ENCODE measurements around the gene TIMM13. TPM values are rescaled to one million over a fixed set of nuclear protein-coding genes. Genes with fewer than 3 reads are reported as not detected.
A peak's percentile ranks its signal among the peaks of the same experiment; 100 is the strongest.

The TIMM13 gene
- total and polyA plus RNA-seq, 10 of the 15 experiments (the other 5 are each of a cell fraction or from before 2014, with no cell fraction given) = 9.9 to 205 (median 63.6) TPM

DNA sequence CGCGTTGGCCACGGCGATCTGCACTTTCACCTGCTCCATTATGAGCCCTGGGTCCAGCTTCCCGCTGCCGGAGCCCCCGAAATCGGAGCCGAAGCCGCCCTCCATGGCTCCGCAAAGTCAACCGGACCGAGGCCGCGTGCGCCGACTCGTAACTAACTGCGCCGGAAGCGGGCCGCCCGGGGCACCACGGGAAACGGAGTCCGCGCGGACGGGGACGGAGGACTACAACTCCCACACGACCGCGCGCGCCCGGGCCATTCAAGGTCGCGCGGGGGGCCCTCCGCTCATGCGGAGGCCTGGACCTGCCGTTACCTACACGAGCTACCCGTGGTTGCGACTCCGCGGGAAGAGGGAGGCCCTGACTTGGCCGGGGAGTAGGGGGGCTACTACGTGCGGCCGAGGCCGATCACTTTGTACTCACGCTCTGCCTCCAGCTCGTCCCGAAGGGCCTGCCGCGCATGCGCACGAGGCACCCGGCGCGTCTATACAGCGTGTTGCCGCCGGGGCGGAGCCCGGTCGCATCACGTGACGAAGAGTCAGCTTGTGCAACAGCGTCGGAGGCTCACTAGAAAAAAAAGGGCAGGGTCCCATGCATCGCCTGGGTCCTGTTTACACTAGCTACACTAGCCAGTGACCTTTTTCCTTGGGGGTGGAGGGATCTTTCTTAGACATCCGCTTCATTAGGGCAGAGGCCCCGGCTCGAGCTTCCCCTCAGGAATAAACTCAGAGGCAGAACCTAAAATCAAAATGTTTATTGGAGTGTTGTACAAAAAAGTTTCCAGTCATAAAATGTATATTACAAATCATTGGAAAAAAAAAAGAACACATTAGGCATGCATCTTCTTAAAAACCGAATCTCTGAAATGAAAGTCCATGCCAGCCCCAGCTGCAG lies at the start of gene TIMM13 (continued):
- TF ChIP-seq, protein P1, sequence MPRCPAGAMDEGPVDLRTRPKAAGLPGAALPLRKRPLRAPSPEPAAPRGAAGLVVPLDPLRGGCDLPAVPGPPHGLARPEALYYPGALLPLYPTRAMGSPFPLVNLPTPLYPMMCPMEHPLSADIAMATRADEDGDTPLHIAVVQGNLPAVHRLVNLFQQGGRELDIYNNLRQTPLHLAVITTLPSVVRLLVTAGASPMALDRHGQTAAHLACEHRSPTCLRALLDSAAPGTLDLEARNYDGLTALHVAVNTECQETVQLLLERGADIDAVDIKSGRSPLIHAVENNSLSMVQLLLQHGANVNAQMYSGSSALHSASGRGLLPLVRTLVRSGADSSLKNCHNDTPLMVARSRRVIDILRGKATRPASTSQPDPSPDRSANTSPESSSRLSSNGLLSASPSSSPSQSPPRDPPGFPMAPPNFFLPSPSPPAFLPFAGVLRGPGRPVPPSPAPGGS (IDR thresholded peaks at IDR 0.05; ENCODE audit: borderline replicate concordance, insufficient read depth, low read depth, low read length, poor library complexity, severe bottlenecking) = peak; percentile 90
- TF ChIP-seq ZNF384 (IDR thresholded peaks at IDR 0.05; ENCODE audit: borderline replicate concordance, low read depth, low read length) (peak; percentile 83), MYC (IDR thresholded peaks at IDR 0.05; ENCODE audit: insufficient read depth, insufficient read length, insufficient replicate concordance, low read length, severe bottlenecking) (peak; percentile 49), BCL11A (IDR thresholded peaks at IDR 0.05; ENCODE audit: low read depth, low read length) (peak; percentile 8; the same call in 1 of the 2 replicates), MAX (IDR thresholded peaks at IDR 0.05; ENCODE audit: low read depth, low read length) (peak; percentile 93), HDGF (IDR thresholded peaks at IDR 0.05) (peak; percentile 69), SREBF2 (IDR thresholded peaks at IDR 0.05; ENCODE audit: low read length) (no peak), CEBPB (IDR thresholded peaks at IDR 0.05; ENCODE audit: borderline replicate concordance in 1 of 2, low read depth in 2 of 2, low read length in 2 of 2) (peak in 1 of 2 experiments; percentile 74; a peak in 1 of 4 replicates), MLLT1 (IDR thresholded peaks at IDR 0.05) (no peak), KLF5 (IDR thresholded peaks at IDR 0.05; ENCODE audit: partially characterized antibody) (peak; percentile 82), TCF7 (IDR thresholded peaks at IDR 0.05; ENCODE audit: borderline replicate concordance) (no peak), MEF2B (IDR thresholded peaks at IDR 0.05; ENCODE audit: partially characterized antibody, poor library complexity, severe bottlenecking) (peak; percentile 26), NRF1 (conservative IDR thresholded peaks at IDR 0.05; ENCODE audit: low read depth, low read length) (peak; percentile 89), NR2C1 (IDR thresholded peaks at IDR 0.05) (peak; percentile 85), BHLHE40 (IDR thresholded peaks at IDR 0.05; ENCODE audit: borderline replicate concordance in 1 of 2, low read depth in 2 of 2, low read length in 1 of 2) (peak; percentile 69 to 92), EED (IDR thresholded peaks at IDR 0.05; ENCODE audit: low read depth) (no peak), RAD21 (IDR thresholded peaks at IDR 0.05; ENCODE audit: insufficient read depth, low read depth, low read length) (no peak), NR2F1 (conservative IDR thresholded peaks at IDR 0.05) (peak; percentile 98), CHD4 (IDR thresholded peaks at IDR 0.05) (no peak)
- TF ChIP-seq, protein P2, sequence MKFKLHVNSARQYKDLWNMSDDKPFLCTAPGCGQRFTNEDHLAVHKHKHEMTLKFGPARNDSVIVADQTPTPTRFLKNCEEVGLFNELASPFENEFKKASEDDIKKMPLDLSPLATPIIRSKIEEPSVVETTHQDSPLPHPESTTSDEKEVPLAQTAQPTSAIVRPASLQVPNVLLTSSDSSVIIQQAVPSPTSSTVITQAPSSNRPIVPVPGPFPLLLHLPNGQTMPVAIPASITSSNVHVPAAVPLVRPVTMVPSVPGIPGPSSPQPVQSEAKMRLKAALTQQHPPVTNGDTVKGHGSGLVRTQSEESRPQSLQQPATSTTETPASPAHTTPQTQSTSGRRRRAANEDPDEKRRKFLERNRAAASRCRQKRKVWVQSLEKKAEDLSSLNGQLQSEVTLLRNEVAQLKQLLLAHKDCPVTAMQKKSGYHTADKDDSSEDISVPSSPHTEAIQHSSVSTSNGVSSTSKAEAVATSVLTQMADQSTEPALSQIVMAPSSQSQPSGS (IDR thresholded peaks at IDR 0.05; ENCODE audit: low read length) = no peak; the same call in 1 of the 2 replicates
- TF ChIP-seq, protein P3, sequence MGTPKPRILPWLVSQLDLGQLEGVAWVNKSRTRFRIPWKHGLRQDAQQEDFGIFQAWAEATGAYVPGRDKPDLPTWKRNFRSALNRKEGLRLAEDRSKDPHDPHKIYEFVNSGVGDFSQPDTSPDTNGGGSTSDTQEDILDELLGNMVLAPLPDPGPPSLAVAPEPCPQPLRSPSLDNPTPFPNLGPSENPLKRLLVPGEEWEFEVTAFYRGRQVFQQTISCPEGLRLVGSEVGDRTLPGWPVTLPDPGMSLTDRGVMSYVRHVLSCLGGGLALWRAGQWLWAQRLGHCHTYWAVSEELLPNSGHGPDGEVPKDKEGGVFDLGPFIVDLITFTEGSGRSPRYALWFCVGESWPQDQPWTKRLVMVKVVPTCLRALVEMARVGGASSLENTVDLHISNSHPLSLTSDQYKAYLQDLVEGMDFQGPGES (IDR thresholded peaks at IDR 0.05) = no peak; the same call in 1 of the 2 replicates
